Endothelial cell (in vitro differentiated cells): ENCODE measurements around the gene RNF215. TPM values are rescaled to one million over a fixed set of nuclear protein-coding genes. Genes with fewer than 3 reads are reported as not detected.

ENCODE experiments used
- DNase-seq: peaks from one replicate; pipeline ENCODE4 v3.0.0; 2021; ENCODE audit warnings: low spot score
- H3K27ac Mint-ChIP-seq: one replicate; pipeline ENCODE4 v1.8.0; 2021; ENCODE audit warnings: mixed read lengths, inconsistent platforms; ENCODE audit not compliant: unreplicated experiment
- H3K27me3 Mint-ChIP-seq: one replicate; pipeline ENCODE4 v1.8.0; 2021; ENCODE audit warnings: mild to moderate bottlenecking, moderate library complexity, mixed read lengths, inconsistent platforms; ENCODE audit not compliant: unreplicated experiment
- H3K36me3 Mint-ChIP-seq: one replicate; pipeline ENCODE4 v1.8.0; 2021; ENCODE audit warnings: mild to moderate bottlenecking, low read depth, mixed read lengths, inconsistent platforms; ENCODE audit not compliant: unreplicated experiment
- H3K4me1 Mint-ChIP-seq: one replicate; pipeline ENCODE4 v1.8.0; 2021; ENCODE audit warnings: mild to moderate bottlenecking, mixed read lengths, inconsistent platforms; ENCODE audit not compliant: unreplicated experiment
- H3K4me3 Mint-ChIP-seq: one replicate; pipeline ENCODE4 v1.8.0; 2021; ENCODE audit warnings: mild to moderate bottlenecking, mixed read lengths, inconsistent platforms; ENCODE audit not compliant: unreplicated experiment
- H3K9me3 Mint-ChIP-seq: one replicate; pipeline ENCODE4 v1.8.0; 2021; ENCODE audit warnings: mixed read lengths, inconsistent platforms; ENCODE audit not compliant: unreplicated experiment
- CTCF ChIP-seq: fragments of 200-600 bp; sonication (generic); IDR thresholded peaks from one replicate; pipeline ENCODE4 v1.5.0; 2021; ENCODE audit warnings: antibody characterized with exemption; ENCODE audit not compliant: unreplicated experiment
- total RNA-seq: library from RNA; stranded (reverse); fragmentation: NEBNext Ultra II Directional; extraction: Animal tissue kit (Norgen Biotek cat#: 25700); gene quantifications from one replicate; pipeline ENCODE4 v1.2.1, GENCODE V29; 2021; ENCODE audit not compliant: unreplicated experiment

The RNF215 gene
- total RNA-seq, 1 donor from 2014 or later: 39.1 TPM

GRCh38 chr22:30385942-30386341, 1.3 kb downstream of the RNF215 start:
- Mint-ChIP-seq H3K27ac (no peak overlapping the region), H3K4me1 (peaks cover 3% of the 10 kb centered on the region), H3K36me3 (peaks cover 4% of the 10 kb centered on the region), H3K27me3 (peaks cover 7% of the 10 kb centered on the region), H3K9me3 (no peaks in the 10 kb centered on the region), H3K4me3 (peak overlapping the region; percentile 59)
- TF ChIP-seq CTCF: no peak
- no peak for DNase-seq

DNA sequence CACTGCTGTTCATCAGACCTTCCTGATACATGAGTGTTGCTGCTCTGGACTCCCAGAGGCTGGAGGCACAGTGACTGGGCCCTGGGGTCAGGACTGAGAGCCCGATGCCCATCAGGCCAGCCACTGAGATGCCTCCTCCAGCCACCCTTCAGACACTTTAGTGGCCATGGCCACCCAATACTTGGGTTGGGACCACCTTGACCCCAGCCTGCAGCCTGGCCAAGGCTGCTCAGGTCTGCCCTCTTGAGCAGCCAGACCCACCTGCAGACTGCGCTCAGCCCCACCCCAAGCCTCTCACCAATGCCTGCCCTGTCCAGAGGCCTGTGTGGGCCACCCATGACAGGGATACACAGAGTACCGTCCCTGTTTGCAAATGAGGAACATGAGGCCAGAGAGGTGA, 4.2 kb downstream of the RNF215 start:
- no peaks in the 10 kb centered on the region for H3K9me3 Mint-ChIP-seq
- H3K27me3 Mint-ChIP-seq: peaks cover 5% of the 10 kb centered on the region
- TF ChIP-seq CTCF: no peak
- peaks cover 3% of the 10 kb centered on the region for H3K4me1 Mint-ChIP-seq
- no peak overlapping the region for H3K4me3 Mint-ChIP-seq
- no peak overlapping the region for H3K27ac Mint-ChIP-seq
- H3K36me3 Mint-ChIP-seq: peaks cover 9% of the 10 kb centered on the region
- no peak for DNase-seq

DNA sequence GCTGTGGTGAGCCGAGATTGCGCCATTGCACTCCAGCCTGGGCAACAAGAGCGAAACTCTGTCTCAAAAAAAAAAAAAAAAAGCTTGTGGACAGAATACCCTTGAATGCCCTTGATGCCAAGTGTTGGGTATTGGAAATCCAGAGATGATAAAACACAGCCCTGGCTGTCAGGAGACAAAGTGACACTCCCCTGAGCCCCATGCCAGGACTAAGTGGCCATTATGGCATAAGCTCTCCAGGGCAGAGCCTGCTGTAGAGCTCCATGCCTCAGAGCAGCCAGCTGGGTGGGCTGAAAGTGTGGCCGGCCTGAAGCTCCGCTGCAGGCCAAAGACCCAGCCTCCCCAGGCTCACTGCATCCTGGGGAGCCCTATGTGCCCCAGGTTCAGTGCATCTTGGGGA, 4.9 kb downstream of the RNF215 start:
- peaks cover 11% of the 10 kb centered on the region for H3K36me3 Mint-ChIP-seq
- no peak overlapping the region for H3K27ac Mint-ChIP-seq
- no peak for DNase-seq
- H3K4me3 Mint-ChIP-seq: no peak overlapping the region
- peaks cover 5% of the 10 kb centered on the region for H3K27me3 Mint-ChIP-seq
- H3K9me3 Mint-ChIP-seq: no peaks in the 10 kb centered on the region
- TF ChIP-seq CTCF: no peak
- peaks cover 3% of the 10 kb centered on the region for H3K4me1 Mint-ChIP-seq

DNA sequence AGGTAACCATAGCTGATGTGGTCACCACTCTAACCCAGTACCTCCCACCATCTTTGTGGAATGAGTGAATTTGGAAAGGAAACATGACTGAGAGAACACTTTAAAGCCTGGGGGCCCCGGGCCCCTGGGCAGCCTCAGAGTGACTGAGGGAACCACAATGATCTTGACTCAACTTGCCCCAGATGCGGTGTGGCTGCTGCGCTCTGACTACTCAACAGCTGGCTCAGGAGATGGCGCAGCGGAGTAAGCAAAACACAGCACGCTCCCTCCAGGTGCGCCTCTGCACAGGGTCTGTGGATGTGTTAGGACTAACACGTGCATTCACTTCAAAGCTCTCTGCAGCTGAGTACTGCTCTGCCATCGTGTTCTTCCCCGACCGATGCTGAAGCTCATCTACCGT, 5.9 kb downstream of the RNF215 start:
- peaks cover 2% of the 10 kb centered on the region for H3K4me1 Mint-ChIP-seq
- no peak overlapping the region for H3K27ac Mint-ChIP-seq
- H3K9me3 Mint-ChIP-seq: no peaks in the 10 kb centered on the region
- no peak for TF ChIP-seq CTCF
- H3K36me3 Mint-ChIP-seq: peaks cover 15% of the 10 kb centered on the region
- H3K27me3 Mint-ChIP-seq: peaks cover 3% of the 10 kb centered on the region
- no peak overlapping the region for H3K4me3 Mint-ChIP-seq
- DNase-seq: no peak

- Mint-ChIP-seq H3K4me3 (no peak overlapping the region), H3K4me1 (peaks cover 3% of the 10 kb centered on the region), H3K36me3 (peaks cover 15% of the 10 kb centered on the region), H3K27me3 (peaks cover 3% of the 10 kb centered on the region), H3K27ac (no peak overlapping the region), H3K9me3 (no peaks in the 10 kb centered on the region)
- no peak for TF ChIP-seq CTCF
- no peak for DNase-seq
These were observed 7.2 kb downstream of the RNF215 start for GRCh38 chr22:30380011-30380410.
